HL-60/S4 (cell line): ENCODE measurements around the gene CFD.
"Not testable (repeated sequence)": the region's sequence is repeated elsewhere in the genome, so short reads cannot be mapped to it uniquely, and the experiment has no call there.

Experiments used
- in situ Hi-C: fragments of 300-500 bp; cut with MboI; formaldehyde crosslinking; loops from 2 replicates; pipeline ENCODE4 v1.14.3; 2022; ENCODE audit warnings: low sequenced_read_pairs

The CFD gene

DNA sequence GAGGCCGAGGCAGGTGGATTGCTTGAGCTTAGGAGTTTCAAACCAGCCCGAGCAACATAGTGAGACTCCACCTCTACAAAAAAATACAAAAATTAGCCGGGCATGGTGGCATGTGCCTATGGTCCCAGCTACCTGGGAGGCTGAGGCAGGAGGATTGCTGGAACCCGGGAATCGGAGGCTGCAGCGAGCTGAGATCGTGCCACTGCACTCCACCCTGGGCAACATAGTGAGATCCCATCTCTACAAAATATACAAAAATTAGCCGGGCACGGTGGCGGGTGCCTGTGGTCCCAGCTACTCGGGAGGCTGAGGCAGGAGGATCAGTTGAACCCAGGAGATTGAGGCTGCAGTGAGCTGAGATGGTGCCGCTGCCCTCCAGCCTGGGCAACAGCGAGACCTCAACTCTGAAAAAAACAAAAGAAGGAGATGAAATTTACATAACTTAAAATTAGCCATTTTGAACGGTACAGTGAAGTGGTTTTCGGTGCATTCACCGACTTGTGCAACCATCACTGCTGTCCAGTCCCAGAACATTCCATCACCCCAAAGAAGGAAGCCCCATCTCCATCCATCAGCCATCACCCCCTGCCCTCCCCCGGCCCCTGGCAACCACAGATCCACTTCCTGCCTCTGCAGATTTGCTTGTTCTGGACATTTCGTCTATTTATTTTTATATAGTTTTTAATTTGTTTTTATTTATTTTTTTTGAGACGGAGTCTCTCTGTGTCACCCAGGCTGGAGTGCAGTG is 33.4 kb upstream of the CFD start:
- in situ Hi-C loops, result no loop called here

- in situ Hi-C loops, result no loop called here
Measured at GRCh38 chr19:827314-827709, 32.2 kb upstream of the CFD start.

DNA sequence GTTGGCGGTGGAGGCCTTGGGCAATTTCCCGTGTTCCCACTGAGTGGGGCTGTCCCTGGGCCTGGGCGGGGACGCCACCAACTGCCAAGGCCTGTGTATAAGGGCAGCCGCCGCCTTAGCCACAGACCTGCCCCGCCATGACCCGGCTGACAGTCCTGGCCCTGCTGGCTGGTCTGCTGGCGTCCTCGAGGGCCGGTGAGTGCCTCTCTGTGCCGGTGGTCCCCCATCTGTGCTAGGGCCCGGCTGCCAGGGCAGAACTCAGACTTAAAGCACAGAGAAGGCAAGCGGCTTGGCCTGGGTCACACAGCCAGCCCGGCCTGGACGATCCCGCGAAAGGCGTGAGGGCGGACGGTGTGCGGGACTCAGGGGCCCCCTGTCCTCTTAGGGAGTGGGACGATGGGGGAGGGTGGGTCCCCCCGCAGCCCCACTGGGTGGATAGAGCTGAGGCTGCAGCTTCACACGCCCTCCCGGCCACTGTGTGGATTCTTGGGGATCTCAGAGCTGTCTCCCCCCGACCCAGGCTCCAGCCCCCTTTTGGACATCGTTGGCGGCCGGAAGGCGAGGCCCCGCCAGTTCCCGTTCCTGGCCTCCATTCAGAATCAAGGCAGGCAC is 31.6 kb upstream of the CFD start, which contains the start of gene AZU1:
Gene AZU1 (plus strand): TSS at position 128 of the 612 bp plus-strand sequence. CDS start 10 bp downstream, at position 138.
- in situ Hi-C loops, result no loop called here

- in situ Hi-C loops, result no loop called here
Measured at GRCh38 chr19:829129-829758, 30.2 kb upstream of the CFD start.

- in situ Hi-C loops, result no loop called here
Measured at GRCh38 chr19:831407-832369, 27.8 kb upstream of the CFD start.

- in situ Hi-C loops, result no loop called here
Measured at GRCh38 chr19:834216-834615, 25.2 kb upstream of the CFD start.

DNA sequence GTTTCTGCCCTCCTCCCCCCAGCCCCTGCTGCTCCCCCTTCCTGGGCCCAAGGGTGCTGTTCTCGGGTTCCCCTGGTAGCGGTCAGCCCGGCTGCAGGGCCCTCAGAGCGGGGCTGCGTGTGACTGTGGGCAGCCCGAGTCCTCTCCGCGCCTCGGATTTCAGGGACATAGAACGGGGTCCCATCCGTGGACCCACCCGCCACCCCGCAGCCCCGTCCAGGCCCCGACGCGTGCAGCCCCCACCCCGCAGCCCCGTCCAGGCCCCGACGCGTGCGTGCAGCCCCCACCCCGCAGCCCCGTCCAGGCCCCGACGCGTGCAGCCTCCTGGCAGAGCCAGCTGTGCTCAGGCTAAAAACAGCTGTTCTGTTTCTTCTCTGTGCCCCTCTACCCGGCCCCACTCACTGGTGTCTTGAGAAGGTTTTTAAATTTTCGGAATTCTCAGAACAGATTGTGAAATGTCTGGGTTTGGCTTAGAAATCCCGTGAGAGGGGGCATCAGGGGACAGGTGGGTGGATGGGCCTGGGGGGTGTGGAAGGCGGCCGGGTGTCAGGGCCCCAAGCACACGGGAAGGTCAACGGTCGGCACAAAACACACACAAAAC is 24.2 kb upstream of the CFD start:
- in situ Hi-C loops, result no loop called here

- in situ Hi-C loops, result no loop called here
Measured at GRCh38 chr19:840519-841206, 18.8 kb upstream of the CFD start, which contains the start of gene PRTN3. TSS of gene PRTN3 (plus strand) at chr19:840999. CDS start at chr19:841009, 10 bp downstream.

- in situ Hi-C loops, result not testable (repeated sequence)
Measured at GRCh38 chr19:842802-843179, 16.7 kb upstream of the CFD start.

GRCh38 chr19:843180-843835 is 16.2 kb upstream of the CFD start:
- in situ Hi-C loops, result no loop called here

DNA sequence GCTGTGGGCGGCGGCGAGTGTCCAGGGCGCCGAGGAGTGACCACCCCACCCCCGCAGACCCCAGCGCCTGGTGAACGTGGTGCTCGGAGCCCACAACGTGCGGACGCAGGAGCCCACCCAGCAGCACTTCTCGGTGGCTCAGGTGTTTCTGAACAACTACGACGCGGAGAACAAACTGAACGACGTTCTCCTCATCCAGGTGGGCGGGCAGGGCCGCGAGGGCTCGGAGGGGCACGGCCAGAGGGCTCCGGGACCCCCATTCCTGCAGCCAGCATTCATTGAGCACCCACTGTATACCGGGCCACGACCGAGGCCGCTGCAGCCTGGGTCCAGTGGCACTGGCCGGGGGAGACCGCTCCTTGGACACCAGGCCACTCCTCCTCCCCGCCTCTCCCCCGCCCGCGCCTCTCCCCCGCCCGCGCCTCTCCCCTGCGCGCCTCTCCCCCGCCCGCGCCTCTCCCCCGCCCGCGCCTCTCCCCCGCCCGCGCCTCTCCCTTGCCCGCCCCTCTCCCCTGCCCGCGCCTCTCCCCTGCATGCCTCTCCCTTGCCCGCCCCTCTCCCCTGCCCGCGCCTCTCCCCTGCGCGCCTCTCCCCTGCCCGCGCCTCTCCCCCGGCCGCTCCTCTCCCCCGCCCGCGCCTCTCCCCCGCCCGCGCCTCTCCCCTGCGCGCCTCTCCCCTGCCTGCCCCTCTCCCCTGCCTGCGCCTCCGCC is 15.5 kb upstream of the CFD start:
- in situ Hi-C loops, result no loop called here

GRCh38 chr19:844546-844971 is 14.9 kb upstream of the CFD start:
- in situ Hi-C loops, result no loop called here

DNA sequence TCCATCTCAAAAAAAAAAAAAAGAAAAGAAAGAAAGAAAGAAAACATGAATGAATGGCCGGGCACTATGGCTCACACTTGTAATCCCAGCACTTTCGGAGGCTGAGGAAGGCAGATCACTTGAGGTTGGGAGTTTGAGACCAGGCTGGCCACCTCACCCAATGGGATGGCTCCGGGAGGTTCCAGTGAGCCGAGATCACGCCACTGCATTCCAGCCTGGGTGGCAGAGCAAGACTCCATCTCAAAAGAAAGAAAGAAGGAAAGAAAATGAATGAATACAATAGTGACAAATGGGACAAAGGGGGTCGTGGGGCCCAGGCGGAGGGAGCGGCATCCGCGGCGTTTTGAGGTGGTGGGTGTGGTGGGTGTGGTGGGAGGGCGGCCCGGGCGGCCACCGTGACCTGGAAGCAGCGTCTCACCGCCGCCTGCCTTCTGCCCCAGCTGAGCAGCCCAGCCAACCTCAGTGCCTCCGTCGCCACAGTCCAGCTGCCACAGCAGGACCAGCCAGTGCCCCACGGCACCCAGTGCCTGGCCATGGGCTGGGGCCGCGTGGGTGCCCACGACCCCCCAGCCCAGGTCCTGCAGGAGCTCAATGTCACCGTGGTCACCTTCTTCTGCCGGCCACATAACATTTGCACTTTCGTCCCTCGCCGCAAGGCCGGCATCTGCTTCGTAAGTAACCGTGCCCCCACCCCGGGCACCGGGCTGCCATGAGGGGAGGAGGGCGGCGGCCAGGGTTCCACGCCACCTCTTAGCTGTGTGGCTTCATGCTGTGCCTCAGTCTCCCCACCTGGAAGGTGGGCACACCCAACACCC is 13.6 kb upstream of the CFD start:
- in situ Hi-C loops, result no loop called here

DNA sequence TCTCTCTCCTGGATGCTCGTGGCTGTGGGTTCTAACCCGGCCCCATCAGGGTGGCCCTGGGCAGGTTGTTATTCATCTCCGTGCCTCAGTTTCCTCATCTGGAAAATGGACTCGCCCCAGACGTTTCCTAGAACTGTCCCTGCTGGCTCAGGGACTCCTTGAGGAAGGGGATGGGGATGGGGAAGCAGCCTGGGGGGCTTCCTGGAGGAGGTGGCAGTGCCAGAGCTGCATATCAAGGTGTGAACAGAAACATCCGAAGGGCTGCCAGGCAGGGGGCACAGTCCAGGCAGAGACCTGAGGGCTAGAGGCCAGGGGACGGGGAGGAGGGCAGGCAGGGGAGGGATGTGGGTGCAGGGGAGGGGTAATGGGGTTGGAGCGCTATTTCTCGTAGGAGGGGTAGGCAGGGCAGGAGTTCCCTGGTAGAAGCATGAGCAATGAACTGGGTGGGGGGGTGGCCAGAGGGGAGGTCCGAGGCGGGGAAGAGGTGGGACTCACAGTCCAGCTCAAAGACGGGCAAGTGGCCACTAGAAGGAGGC is 11.0 kb upstream of the CFD start:
- in situ Hi-C loops, result no loop called here

DNA sequence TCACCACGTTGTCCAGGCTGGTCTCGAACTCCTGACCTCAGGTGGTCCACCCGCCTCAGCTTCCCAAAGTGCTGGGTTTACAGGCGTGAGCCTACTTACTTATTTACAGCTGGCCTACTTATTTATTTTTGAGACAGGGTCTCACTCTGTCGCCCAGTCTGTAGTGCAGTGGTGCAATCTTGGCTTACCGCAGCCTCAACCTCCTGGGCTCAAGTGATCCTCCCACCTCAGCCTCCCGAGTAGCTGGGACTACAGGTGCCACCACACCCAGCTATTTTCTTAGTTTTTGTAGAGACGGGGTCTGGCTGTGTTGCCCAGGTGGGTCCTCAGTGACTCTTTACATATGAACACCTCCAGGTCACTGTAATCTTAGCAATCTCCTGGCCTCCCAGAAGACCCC is 10.3 kb upstream of the CFD start:
- in situ Hi-C loops, result not testable (repeated sequence)

GRCh38 chr19:850221-850978 is 9.1 kb upstream of the CFD start:
- in situ Hi-C loops, result no loop called here

DNA sequence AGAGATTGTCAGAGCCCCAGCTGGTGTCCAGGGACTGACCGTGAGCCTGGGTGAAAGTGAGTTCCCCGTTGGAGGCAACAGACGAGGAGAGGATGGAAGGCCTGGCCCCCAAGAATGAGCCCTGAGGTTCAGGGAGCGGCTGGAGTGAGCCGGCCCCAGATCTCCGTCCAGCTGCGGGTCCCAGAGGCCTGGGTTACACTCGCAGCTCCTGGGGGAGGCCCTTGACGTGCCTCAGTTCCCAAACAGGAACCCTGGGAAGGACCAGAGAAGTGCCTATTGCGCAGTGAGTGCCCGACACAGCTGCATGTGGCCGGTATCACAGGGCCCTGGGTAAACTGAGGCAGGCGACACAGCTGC is 8.5 kb upstream of the CFD start:
- in situ Hi-C loops, result no loop called here
